ENCODE data around the gene ENPP1.
"Not testable (repeated sequence)": the region's sequence is repeated elsewhere in the genome, so short reads cannot be mapped to it uniquely, and the experiment has no call there.

The ENPP1 gene

DNA sequence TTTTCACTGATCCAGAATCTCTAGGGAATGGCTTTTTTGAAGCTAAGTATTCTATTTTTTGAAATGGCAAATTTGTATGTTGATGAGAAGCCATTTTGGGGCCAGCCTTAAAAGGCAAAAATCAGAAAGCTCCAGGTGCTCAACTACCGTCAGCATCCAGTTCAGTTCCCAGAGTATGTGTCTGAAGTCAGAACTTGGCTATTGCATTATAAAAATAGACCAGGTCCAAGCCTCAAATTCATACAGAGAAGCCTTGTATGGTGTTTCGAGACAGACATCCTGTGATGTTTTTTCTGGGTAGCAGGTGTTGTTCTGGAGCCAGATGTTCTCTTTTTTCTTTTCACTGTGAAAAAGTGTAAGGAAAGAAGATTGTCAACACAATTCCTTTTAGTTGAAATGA, 75.2 kb downstream of the ENPP1 start:
- DNase-seq, result no peak

DNA sequence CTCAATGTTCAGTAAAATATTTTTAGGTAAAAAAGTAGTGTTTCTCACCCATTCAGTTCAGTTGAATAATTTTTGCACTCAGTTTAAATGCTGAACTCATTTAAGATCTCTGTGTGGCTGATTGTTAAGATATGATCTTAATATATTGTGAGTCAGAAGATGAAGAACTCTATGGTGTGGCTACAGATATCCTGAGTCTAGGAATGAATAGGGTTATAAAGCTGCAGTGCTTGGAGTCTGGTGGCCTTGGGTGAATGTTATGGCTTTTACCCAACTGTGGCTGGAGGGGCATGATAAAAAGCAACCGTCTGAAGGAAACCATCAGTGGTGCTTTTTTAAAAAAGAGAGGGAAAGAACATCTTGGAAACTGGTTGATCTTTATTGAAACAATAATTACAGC, 77.4 kb downstream of the ENPP1 start:
- no peak for DNase-seq

DNA sequence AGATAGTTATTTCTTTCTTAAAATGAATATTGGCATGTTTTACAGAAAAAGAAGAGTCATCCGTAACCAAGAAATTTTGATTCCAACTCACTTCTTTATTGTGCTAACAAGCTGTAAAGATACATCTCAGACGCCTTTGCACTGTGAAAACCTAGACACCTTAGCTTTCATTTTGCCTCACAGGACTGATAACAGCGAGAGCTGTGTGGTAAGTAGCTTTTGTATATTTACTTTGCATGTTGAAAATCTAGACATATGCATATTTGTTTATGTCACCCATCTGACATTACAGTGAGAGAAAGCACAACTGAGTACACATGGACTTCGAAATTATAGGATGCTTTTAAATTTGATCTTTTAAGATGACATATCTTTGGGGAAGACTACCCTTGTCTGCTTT, 78.7 kb downstream of the ENPP1 start:
- DNase-seq, result no peak

DNA sequence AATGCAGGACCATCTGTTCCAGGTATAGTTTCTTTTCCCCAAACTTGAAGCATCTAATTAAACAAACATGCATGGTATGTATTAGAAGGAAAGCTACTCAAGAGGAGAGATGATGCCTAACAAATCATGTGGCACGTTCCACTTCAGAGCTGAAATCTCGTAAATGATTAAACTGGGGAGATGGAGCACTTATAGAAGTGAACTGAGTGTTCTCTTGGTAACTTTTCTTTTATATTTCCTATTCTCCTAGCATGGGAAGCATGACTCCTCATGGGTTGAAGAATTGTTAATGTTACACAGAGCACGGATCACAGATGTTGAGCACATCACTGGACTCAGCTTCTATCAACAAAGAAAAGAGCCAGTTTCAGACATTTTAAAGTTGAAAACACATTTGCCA, 82.3 kb downstream of the ENPP1 start:
- no peak for DNase-seq

DNA sequence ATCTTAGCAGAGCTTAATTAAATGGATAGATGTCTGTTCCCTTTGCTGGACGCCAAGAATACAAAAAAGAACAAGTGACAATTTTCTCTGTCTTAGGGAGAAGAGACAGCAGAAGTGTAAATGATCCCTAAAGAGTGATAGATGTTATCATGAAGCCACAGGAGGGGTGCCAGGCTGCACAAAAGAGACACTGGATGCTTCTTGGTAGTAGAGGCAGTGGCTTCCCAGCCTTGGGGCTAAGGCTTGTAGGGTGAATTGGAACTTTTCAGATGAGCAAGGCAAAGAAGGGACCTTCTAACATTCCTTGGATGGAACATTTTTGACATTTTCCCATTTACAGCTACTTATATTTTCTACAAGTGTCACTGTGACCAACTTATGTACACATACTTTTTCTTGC, 85.4 kb downstream of the ENPP1 start:
- DNase-seq, result no peak

DNA sequence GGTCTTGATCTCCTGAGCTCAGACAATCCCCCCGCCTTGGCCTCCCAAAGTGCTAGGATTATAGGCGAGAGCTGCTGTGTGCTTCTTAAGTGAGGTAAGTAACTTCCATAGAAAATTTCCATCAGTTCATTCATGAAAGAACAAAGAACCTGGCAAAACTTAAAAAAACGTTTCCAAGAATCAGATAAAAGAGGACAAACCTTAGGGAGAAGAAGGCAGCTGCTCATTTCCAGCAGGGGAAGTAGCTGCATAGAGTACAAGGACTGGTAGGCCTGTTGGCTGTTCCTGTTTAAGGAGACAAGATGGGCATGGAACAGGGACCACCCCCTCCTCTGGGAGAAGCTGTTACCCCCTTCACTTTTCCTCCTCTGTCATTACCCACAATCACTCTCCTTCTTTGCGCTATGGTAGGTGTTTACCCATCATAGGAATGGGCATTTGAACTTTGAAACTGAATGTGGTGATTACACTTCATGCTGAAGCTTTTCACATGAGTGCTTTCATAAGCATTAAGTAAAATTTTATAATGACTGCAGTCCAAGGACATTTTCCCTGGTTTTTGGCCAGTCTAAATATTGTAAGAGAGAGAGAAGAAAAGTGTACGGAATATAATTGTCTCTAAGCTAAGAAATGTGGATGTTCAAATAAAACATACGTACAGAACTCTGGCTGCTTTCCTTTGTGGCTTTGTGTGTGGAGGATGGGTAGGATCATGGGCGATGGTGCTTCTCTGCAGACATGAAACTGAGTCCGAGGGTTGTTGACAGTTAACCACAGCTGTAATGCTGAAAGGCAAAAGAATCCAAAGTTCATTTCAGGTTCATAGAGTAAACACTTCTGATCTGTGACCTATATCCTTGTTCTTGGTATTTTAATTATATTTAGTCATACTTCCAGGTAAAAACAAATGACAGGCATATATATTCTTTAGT, 86.9 kb downstream of the ENPP1 start:
- no peak for DNase-seq

DNA sequence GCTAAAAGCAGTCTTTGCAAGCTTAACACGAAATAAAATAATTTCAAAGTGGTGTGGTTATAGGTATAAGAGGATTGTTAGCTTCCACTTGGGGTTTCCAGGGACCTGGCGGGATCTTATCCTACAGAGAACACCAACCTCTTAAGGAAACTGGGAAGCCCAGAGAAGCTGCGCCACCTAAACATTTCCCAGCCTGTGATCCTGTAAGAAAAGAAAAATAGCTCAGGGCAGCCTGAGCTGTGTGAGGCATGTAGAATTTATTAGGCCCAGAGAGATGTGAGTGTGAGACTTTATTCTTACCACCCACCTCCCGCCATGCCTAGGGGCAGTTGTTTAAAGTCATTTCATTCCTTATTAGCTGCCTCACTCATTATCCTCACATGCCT, 89.2 kb downstream of the ENPP1 start:
- no peak for DNase-seq

DNA sequence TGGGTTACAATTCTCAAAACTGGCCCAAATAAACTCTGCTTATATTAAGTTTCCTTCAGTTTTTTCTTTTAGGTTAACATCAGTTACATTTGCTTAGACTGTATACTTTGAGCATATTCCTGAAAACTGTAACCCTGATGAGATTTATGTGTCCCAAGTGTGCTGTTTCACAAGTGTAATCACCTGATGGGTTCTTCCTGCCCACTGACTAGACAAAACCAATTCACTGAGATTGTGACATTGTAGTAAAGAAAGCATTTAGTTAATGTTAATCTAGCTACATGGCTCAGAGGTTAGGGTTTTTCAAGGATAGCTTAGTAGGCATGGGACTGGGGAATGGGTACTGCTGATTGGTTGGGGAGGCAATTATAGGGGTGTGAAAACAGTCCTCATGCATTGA, 89.8 kb downstream of the ENPP1 start:
- no peak for DNase-seq

DNA sequence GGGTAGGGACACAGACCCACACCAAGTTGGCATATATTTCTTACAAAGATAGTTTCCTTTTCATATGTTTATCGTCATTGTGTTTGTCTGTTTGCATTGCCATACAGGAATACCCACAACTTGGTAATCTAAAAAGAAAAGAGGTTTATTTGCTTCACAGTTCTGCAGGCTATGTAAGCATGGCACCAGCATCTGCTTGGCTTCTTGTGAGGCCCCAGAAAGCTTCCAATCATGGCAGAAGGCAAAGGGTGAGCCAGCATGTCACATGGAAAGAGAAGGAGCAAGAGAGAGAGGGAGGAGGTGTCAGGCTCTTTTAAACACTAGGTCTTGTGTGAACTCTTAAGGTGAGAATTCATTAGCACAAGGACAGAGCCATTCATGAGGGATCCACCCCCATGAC, 90.9 kb downstream of the ENPP1 start:
- no peak for DNase-seq

DNA sequence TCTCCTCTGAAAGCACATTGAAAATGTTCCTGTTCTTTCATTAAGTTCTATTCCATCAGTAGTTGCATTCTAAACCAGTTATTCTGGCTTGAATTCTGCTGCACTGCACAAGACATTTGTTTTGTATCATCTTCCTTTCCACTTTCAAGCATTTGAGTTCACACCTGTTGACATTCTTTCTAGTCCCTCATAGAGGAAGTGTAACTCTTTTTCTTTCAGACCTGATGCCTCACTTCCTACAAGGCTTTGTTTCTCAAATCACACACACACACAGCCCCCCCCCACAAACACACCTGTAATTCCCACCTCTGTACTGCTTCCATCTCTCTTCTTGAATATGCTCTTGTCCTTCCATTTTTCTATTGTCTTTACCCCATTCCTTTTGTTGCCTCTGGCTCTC, 92.4 kb downstream of the ENPP1 start:
- DNase-seq, result no peak

DNA sequence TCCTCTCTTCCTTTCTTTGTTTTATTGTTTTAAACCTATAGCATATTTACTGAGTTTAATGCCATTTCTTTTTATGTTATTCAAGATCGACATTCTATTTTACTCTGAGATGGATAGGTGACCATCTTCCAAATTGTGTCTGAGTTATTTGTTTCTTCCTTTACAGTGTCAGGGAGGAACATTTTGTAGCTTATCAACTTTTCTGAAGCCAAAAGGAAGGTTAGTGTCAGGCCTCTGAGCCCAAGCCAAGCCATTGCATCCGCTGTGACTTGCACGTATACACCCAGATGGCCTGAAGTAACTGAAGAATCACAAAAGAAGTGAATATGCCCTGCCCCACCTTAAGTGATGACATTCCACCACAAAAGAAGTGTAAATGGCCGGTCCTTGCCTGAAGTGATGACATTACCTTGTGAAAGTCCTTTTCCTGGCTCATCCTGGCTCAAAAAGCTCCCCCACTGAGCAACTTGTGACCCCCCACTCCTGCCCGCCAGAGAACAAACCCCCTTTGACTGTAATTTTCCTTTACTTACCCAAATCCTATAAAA, 93.6 kb downstream of the ENPP1 start:
- not testable (repeated sequence) for DNase-seq

DNA sequence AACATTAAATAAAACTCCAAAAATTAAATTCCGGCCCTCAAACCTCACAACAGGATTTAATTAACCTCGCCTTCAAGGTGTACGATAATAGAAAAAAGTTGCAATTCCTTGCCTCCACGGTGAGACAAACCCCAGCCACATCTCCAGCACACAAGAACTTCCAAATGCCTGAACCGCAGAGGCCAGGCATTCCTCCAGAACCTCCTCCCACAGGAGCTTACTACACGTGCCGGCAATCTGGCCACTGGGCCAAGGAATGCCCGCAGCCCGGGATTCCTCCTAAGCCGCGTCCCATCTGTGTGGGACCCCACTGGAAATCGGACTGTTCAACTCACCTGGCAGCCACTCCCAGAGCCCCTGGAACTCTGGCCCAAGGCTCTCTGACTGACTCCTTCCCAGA, 95.9 kb downstream of the ENPP1 start:
- not testable (repeated sequence) for DNase-seq

DNA sequence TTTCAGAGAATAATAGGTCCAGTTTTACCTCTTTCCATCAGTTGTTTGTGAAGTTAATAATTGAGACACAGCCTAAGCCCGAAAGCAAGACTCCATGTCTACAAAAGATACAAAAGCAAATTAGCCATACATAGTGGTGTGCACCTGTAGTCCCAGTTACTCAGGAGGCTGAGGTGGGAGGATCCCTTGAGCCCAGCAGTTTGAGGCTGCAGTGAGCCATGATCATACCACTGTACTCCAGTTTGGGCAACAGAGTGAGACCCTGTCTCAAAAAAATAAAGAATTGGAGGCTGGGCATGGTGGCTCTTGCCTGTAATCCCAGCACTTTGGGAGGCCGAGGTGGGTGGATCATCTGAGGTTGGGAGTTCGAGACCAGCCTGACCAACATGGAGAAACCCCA, 101.0 kb downstream of the ENPP1 start:
- DNase-seq, result not testable (repeated sequence)

DNA sequence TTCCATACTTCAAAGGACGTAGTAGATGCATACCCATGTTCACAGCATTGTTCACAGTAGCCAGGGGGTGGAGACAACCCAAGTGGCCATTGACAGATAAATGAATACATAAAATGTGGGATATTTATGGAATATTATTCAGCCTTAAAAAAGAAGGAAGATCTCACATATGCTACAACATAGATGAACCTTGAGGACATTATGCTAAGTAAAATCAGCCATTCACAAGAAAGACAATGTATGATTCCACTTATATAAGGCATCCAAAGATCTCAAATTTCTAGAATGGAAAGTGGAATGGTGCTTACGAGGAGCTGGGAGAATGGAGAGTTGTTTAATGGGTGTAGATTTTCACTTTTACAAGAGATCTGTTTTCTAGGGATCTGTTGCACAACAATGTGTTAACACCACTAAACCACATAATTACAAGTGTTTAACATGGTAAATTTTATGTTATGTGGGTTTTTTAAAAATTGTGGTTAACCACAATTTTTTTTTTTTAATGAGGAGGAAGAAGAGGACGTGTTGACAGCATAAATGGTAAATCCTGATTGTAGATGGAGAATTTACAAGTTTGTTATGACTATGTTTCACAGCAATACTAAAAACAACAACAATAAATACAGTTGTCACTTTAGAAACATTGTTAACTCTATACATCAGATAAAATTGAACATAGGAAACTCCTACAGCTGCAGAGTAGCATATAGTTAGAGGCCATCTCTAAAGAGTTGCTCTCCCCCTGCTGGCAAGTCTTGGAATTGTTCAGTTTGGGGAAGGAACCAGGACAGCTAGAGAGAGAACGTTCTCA, 101.8 kb downstream of the ENPP1 start:
- peak; percentile 28 for DNase-seq

DNA sequence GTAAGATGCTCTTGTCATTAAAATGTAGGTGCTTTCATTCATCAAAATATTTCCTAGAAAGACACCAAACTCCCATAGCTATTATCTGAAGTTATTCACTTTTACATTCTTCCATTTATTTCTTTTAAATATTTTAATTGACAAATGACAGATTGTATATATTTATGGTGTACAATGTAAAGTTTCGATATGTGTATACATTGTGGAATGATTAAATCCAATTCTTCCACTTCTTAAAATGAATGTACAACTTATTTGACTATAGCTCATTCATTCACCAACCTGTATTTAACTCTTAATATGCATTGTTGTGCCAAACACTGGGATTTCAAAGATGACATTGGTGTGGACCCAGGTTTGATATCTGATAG, 102.4 kb downstream of the ENPP1 start:
- no peak for DNase-seq

DNA sequence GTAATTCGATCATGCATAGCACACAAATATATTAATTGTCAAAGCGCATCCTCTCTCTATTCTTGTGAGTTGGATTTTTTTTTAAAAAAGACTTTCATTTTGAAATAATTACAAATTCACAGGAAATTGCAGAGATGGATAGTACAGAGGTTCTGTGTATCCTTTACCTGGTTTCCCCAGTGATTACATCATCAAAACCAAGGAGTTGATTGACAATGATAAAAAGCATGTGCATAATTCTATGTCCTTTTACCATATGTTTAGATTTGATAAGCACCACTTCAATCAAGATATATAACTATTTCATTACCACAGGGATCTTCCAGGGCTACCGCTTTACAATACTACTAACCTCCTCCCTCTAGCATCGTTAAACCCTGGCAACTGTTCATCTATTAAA, 103.1 kb downstream of the ENPP1 start:
- no peak for DNase-seq

DNA sequence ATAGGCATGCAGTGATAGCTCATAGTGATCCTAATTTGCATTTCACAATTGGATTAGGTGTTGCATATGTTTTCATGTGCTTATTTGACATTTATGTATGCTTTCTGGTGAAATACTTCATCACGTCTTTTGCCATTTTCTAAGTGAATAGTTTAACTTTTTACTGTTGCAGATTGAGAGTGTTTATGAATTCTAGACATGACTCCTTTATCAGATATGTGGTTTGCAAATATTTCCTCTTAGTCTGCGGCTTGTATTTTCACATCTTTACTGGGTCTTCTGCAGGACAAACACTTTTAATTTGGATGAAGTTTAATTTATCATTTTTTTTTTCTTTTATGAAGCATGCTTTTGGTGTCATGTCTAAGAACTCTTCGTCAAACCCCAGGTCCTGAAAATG, 104.1 kb downstream of the ENPP1 start:
- DNase-seq, result no peak

DNA sequence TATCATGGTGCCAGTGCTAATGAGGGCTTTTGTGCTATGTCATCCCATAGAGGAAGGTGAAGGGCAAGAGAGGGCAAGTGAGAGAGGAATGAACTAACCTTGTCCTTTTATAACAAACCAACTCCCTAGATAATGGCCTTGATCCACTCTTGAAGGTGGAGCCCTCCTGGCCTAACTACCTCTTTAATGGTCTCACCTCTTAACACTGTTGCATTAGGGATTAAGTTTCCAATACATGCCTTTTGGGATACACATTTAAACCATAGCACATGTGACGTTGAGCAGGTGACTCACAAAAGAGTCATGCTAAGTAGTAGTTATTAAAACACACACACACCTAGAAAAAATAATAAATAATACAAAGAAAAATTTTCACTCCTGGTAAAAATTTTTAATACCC, 106.4 kb downstream of the ENPP1 start:
- DNase-seq, result no peak

DNA sequence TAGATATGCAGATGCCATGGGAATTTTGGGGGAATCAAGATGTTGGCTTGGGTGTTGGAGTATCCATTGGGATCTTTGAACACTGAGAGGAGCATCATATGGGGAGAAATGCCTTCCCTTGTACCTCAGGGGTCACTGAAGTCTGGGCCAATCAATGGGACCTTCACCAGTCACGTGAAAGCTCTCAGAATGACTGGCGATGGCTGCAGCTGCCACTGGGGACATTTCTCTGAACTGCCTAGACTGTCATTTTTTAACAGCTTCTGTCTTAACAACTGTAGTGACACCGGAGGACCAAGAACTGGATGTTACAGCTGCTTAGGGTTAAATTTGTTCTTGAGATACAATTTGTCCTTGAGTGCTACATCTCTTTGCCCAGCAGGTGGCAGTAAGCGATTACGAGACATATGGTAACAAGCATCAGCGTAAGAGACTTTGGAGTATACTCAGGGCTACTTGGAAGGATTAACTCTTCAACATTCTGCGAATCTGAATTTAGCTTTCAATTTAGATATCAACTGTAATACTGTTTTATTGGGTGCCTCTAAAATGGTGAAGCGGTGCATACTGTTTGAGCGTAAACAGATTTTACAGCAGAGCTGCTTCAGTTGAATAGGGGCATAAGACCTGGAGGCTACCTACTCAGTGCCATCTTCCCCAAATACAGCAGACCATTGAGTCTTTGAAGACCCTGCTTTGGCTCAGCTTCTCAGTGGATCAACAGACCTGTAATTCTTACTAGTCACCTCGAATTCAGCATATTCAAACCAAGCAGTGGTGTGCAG, 107.3 kb downstream of the ENPP1 start:
- peak; percentile 3 for DNase-seq

DNA sequence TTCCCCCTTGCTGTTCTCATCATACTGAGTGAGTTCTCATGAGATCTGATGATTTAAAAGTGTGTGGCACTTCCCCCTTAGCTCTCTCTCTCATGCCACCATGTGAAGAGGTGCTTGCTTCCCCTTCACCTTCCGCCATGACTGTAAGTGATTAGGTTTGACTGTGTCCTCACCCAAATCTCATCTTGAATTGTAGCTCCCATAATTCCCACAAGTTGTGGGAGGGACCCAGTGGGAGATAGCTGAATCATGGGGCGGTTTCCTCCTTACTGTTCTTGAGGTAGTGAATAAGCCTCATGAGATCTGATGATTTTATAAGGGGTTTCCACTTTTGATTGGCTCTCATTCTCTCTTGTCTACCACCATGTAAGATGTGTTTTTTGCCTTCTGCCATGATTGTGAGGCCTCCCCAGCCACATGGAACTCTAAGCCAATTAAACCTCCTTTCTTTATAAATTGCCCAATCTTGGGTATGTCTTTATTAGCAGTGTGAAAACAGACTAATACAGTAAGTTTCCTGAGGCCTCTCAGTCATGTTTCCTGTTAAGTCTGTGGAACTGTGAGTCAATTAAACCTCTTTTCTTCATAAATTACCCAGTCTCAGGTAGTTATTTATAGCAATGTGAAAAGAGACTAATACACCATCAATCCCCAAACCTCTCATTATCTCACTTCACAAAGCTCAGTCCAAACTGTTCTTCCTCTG, 108.4 kb downstream of the ENPP1 start:
- DNase-seq, result not testable (repeated sequence)

DNA sequence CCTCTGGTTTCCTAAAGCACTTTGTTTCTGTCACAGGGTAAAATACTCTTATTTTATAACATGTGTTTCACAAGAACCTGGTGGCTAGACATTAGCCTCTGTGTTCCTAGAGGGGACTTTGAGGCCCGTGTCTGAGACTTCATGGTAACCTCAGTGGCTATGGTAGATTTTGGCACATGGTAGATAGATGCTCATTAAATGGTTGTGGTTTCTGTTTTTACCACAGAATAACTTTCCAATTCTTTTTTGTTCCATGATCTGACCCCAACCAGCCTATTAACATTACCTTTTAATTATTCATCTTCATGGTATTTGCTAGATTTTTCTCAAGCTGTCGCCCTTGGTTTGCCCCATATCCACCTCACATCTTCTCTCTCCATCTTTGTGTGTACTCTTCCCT, 109.0 kb downstream of the ENPP1 start:
- no peak for DNase-seq

DNA sequence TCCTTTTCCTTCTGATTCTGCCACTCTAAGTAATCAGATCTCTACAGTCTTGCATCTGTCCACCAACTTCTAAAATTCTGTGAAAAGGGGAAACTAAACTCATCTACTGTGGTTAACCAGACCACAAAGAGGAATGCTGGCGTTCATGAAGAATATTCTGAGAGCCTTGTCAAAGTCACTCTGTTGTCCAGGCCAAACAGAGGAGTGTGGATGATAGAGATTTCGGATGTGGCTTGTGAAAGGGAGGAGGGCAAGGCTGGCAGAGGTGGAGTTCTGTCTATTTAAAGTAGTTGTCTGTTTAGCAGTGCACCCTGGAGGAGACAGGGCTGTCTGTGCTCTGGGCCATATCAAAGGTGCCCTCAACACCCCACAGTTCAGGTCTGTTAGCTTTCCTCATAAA, 109.5 kb downstream of the ENPP1 start:
- DNase-seq, result no peak
